ENCODE results near the gene TGDS. TPM values are rescaled to one million over a fixed set of nuclear protein-coding genes. Genes with fewer than 3 reads are reported as not detected.

Gene TGDS, protein sequence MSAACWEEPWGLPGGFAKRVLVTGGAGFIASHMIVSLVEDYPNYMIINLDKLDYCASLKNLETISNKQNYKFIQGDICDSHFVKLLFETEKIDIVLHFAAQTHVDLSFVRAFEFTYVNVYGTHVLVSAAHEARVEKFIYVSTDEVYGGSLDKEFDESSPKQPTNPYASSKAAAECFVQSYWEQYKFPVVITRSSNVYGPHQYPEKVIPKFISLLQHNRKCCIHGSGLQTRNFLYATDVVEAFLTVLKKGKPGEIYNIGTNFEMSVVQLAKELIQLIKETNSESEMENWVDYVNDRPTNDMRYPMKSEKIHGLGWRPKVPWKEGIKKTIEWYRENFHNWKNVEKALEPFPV
- total RNA-seq = 8.5 and 17.6 TPM in 2 replicates

GRCh38 chr13:94595950-94596574, at the start of gene TGDS:
TSS of gene TGDS (minus strand) at chr13:94596152. CDS start at chr13:94596136, 16 bp downstream.

DNA sequence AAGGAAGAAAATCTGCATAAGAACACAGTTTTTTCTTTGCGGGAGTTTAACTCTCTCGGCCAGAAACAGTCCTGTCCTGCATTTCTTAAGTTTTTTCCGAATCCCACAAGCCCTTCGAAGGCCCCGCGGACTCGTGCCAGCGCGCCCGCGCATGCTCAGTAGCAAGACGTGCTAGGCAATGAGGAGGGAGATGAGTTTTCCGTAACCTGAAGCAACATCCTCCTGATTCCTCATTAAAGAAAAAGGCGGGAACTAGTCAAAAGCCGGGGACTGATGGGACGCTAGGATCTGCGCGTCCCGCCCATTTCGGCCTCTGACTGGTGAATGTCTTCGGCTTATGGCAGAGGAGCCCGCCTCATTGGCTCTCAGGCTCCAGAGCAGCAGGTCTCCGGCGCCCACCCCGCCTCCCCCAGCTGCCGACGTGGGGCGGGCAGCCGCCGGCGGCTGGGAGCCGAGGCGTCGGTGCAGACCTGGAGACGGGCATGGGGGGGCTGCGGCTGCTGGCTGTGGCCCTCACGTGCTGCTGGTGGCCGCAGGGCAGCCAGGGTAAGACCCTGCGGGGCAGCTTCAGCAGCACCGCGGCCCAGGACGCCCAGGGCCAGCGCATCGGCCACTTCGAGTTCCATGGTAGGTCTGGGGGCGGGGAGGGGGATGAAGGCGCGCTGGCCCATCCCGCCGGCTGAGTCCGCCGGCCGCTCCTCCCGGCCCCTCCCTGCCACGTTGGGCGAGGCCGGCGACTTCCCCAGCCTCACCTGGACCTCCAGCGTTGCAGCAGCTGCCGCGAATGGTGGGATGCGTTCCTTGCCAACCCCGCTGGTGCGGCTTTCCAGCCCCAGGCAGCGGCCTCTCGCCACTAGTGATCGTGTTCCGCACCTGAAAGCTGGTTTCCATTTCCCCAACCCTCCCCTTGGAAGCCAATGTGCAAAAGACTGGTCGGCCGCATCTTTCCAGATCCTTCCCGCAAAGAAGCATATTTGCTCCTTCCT, 5.8 kb upstream of the TGDS start, which contains the start of gene GPR180:
GPR180 (plus strand) TSS at position 412 of the 986 bp plus-strand sequence; CDS start at position 483, 71 bp downstream.

Other genes with a start within 250 kb of the TGDS start
- gene DCT, start 116.5 kb downstream of the TGDS start, total RNA-seq = 0.26 TPM in 1 of 2 replicates, not detected in the other
- gene GPR180, start 5.7 kb upstream of the TGDS start, total RNA-seq = 4.6 and 4.9 TPM in 2 replicates
- not detected in 2 replicates for gene SOX21, start 116.4 kb upstream of the TGDS start, total RNA-seq